ENCODE results near the gene PTPRK.

Gene PTPRK

DNA sequence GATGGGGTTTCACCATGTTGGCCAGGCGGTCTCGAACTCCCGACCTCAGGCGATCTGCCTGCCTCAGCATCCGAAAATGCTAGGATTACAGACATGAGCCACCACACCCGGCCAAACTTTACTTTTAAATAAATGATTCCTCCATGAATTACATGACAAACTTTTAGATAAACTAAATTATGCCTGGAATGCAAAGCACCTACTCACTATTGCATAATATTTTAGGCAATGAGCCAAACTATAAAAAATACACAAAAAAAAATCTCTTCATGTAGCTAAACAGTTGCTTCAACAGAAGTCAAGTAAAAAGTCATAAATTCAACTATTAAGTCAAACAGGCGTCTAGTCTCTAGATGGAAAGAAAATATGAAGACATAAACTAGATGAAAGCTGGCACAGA is 56.5 kb downstream of the PTPRK start (continued):
- TF ChIP-seq PATZ1 (CRISPR knock-in tag; IDR thresholded peaks at IDR 0.05; ENCODE audit: borderline replicate concordance) (no peak), TOX (CRISPR knock-in tag; IDR thresholded peaks at IDR 0.05; ENCODE audit: borderline replicate concordance) (no peak), GLIS3 (CRISPR knock-in tag; IDR thresholded peaks at IDR 0.05) (no peak)

GRCh38 chr6:128461501-128461900 is 58.9 kb downstream of the PTPRK start:
- ATAC-seq, result no peak
- no peak for TF ChIP-seq ISL1 (CRISPR knock-in tag; IDR thresholded peaks at IDR 0.05)
- TF ChIP-seq ZNF565 (CRISPR knock-in tag; conservative IDR thresholded peaks at IDR 0.05; ENCODE audit: low read depth), result no peak
- no peak for TF ChIP-seq RARB (CRISPR knock-in tag; IDR thresholded peaks at IDR 0.05)
- no peak for TF ChIP-seq ZC3H10 (CRISPR knock-in tag; IDR thresholded peaks at IDR 0.05)
- no peak for TF ChIP-seq BACH2 (CRISPR knock-in tag; IDR thresholded peaks at IDR 0.05; ENCODE audit: borderline replicate concordance)
- TF ChIP-seq, protein P1, sequence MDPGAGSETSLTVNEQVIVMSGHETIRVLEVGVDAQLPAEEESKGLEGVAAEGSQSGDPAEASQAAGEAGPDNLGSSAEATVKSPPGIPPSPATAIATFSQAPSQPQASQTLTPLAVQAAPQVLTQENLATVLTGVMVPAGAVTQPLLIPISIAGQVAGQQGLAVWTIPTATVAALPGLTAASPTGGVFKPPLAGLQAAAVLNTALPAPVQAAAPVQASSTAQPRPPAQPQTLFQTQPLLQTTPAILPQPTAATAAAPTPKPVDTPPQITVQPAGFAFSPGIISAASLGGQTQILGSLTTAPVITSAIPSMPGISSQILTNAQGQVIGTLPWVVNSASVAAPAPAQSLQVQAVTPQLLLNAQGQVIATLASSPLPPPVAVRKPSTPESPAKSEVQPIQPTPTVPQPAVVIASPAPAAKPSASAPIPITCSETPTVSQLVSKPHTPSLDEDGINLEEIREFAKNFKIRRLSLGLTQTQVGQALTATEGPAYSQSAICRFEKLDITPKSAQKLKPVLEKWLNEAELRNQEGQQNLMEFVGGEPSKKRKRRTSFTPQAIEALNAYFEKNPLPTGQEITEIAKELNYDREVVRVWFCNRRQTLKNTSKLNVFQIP (CRISPR knock-in tag; IDR thresholded peaks at IDR 0.05; ENCODE audit: borderline replicate concordance, low read depth), result no peak
- no peak for TF ChIP-seq ZFP3 (CRISPR knock-in tag; IDR thresholded peaks at IDR 0.05)
- TF ChIP-seq TCF4 (CRISPR knock-in tag; IDR thresholded peaks at IDR 0.05; ENCODE audit: borderline replicate concordance), result no peak
- no peak for TF ChIP-seq ZNF8 (CRISPR knock-in tag; IDR thresholded peaks at IDR 0.05)
- TF ChIP-seq PPARA (CRISPR knock-in tag; IDR thresholded peaks at IDR 0.05; ENCODE audit: borderline replicate concordance), result no peak
- no peak for TF ChIP-seq PATZ1 (CRISPR knock-in tag; IDR thresholded peaks at IDR 0.05; ENCODE audit: borderline replicate concordance)
- TF ChIP-seq GLIS3 (CRISPR knock-in tag; IDR thresholded peaks at IDR 0.05), result no peak
- no peak for TF ChIP-seq ESRRG (CRISPR knock-in tag; IDR thresholded peaks at IDR 0.05)
- no peak for TF ChIP-seq ARNTL (CRISPR knock-in tag; IDR thresholded peaks at IDR 0.05; ENCODE audit: borderline replicate concordance, low read depth)
- no peak for TF ChIP-seq SNAI2 (CRISPR knock-in tag; IDR thresholded peaks at IDR 0.05)
- TF ChIP-seq OSR1 (CRISPR knock-in tag; IDR thresholded peaks at IDR 0.05), result no peak
- TF ChIP-seq TOX (CRISPR knock-in tag; IDR thresholded peaks at IDR 0.05; ENCODE audit: borderline replicate concordance), result no peak
- TF ChIP-seq ZNF70 (CRISPR knock-in tag; IDR thresholded peaks at IDR 0.05), result no peak
- TF ChIP-seq ZFP30 (CRISPR knock-in tag; IDR thresholded peaks at IDR 0.05), result no peak
- TF ChIP-seq, protein P2, sequence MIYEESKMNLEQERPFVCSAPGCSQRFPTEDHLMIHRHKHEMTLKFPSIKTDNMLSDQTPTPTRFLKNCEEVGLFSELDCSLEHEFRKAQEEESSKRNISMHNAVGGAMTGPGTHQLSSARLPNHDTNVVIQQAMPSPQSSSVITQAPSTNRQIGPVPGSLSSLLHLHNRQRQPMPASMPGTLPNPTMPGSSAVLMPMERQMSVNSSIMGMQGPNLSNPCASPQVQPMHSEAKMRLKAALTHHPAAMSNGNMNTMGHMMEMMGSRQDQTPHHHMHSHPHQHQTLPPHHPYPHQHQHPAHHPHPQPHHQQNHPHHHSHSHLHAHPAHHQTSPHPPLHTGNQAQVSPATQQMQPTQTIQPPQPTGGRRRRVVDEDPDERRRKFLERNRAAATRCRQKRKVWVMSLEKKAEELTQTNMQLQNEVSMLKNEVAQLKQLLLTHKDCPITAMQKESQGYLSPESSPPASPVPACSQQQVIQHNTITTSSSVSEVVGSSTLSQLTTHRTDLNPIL (CRISPR knock-in tag; IDR thresholded peaks at IDR 0.05; ENCODE audit: low read depth), result no peak

GRCh38 chr6:128456510-128457230 is 63.7 kb downstream of the PTPRK start:
- no peak for ATAC-seq

GRCh38 chr6:128455959-128456358 is 64.4 kb downstream of the PTPRK start:
- TF ChIP-seq SNAI2 (CRISPR knock-in tag; IDR thresholded peaks at IDR 0.05), result no peak
- no peak for TF ChIP-seq CSDC2 (CRISPR knock-in tag; IDR thresholded peaks at IDR 0.05)
- TF ChIP-seq ZFP30 (CRISPR knock-in tag; IDR thresholded peaks at IDR 0.05), result no peak
- no peak for TF ChIP-seq ZFP3 (CRISPR knock-in tag; IDR thresholded peaks at IDR 0.05)
- no peak for TF ChIP-seq OSR1 (CRISPR knock-in tag; IDR thresholded peaks at IDR 0.05)
- TF ChIP-seq ESRRG (CRISPR knock-in tag; IDR thresholded peaks at IDR 0.05), result no peak
- TF ChIP-seq TSHZ2 (CRISPR knock-in tag; IDR thresholded peaks at IDR 0.05), result no peak
- TF ChIP-seq ZNF8 (CRISPR knock-in tag; IDR thresholded peaks at IDR 0.05), result no peak
- ATAC-seq, result no peak

More at GRCh38 chr6:128456510-128457230, 63.7 kb downstream of the PTPRK start:
- TF ChIP-seq OSR1 (CRISPR knock-in tag; IDR thresholded peaks at IDR 0.05), result no peak

All from SK-N-SH treated with all-trans-retinoic acid at 6 μM for 48 hours (cell line).